GM18951 (cell line): ENCODE data around the gene ALDH2.
A peak's percentile ranks its signal among the peaks of the same experiment; 100 is the strongest.
"Not testable (repeated sequence)": the region's sequence is repeated elsewhere in the genome, so short reads cannot be mapped to it uniquely, and the experiment has no call there.

Experiments used
- POLR2A ChIP-seq: IDR thresholded peaks from 4 replicates; pipeline ENCODE4 v1.6.1; 2011; ENCODE audit warnings: mild to moderate bottlenecking; ENCODE audit not compliant: insufficient read length, insufficient read depth; ENCODE audit errors: extremely low read depth
- in situ Hi-C: fragments of 300-500 bp; cut with MboI; formaldehyde crosslinking; loops from one replicate; pipeline ENCODE4 v1.12.0; 2022; ENCODE audit warnings: low sequenced_read_pairs, mixed read lengths, inconsistent platforms; ENCODE audit not compliant: unreplicated experiment

Gene ALDH2

GRCh38 chr12:111766608-111767361 is at the start of gene ALDH2:
ALDH2 (plus strand) TSS chr12:111766933; CDS start chr12:111766983, 50 bp downstream.
- in situ Hi-C loops, result no loop called here

GRCh38 chr12:111719316-111719715 is 47.4 kb upstream of the ALDH2 start:
- in situ Hi-C loops, result not testable (repeated sequence)

More at GRCh38 chr12:111766608-111767361, at the start of gene ALDH2:
- peak; percentile 69 for TF ChIP-seq POLR2A

GRCh38 chr12:111720457-111720856 is 46.3 kb upstream of the ALDH2 start:
- in situ Hi-C loops, result no loop called here
- no peak for TF ChIP-seq POLR2A

- in situ Hi-C loops, result not testable (repeated sequence)
Measured at GRCh38 chr12:111723646-111724360, 42.9 kb upstream of the ALDH2 start.

GRCh38 chr12:111728795-111729194 is 37.9 kb upstream of the ALDH2 start:
- in situ Hi-C loops, result no loop called here
- TF ChIP-seq POLR2A, result no peak

GRCh38 chr12:111730420-111730819 is 36.3 kb upstream of the ALDH2 start:
- TF ChIP-seq POLR2A, result no peak
- in situ Hi-C loops, result no loop called here

- no peak for TF ChIP-seq POLR2A
Measured at GRCh38 chr12:111732786-111733185, 33.9 kb upstream of the ALDH2 start.

GRCh38 chr12:111733340-111733915 is 33.3 kb upstream of the ALDH2 start:
- TF ChIP-seq POLR2A, result no peak
- in situ Hi-C loops, result no loop called here

More at GRCh38 chr12:111732786-111733185, 33.9 kb upstream of the ALDH2 start:
- in situ Hi-C loops, result no loop called here

GRCh38 chr12:111739524-111739923 is 27.2 kb upstream of the ALDH2 start:
- in situ Hi-C loops, result not testable (repeated sequence)

- no peak for TF ChIP-seq POLR2A
- in situ Hi-C loops, result loop anchor here (10.0 kb wide), 1 partner anchor 73 kb away; no protein-coding TSS in a partner anchor
Measured at GRCh38 chr12:111741235-111741812, 25.4 kb upstream of the ALDH2 start.

GRCh38 chr12:111745211-111745610 is 21.5 kb upstream of the ALDH2 start:
- TF ChIP-seq POLR2A, result no peak
- in situ Hi-C loops, result loop anchor here (10.0 kb wide), 1 partner anchor 70 kb away; no protein-coding TSS in a partner anchor

- no peak for TF ChIP-seq POLR2A
- in situ Hi-C loops, result loop anchor here (10.0 kb wide), 1 partner anchor 67 kb away; no protein-coding TSS in a partner anchor
Measured at GRCh38 chr12:111747333-111747732, 19.4 kb upstream of the ALDH2 start.

GRCh38 chr12:111748151-111748672 is 18.5 kb upstream of the ALDH2 start:
- in situ Hi-C loops, result loop anchor here (10.0 kb wide), 1 partner anchor 67 kb away; no protein-coding TSS in a partner anchor
- no peak for TF ChIP-seq POLR2A
